HCT116 (cell line): ENCODE data around the gene IMMT. TPM values are rescaled to one million over a fixed set of nuclear protein-coding genes. Genes with fewer than 3 reads are reported as not detected.

Experiments used
- ATAC-seq: fragments of 200-7000 bp; cut with Tn5 transposase; 2 replicates; pipeline ENCODE4 v1.9.1; 2020; ENCODE audit warnings: mild to moderate bottlenecking, moderate library complexity
- BruUV-seq: library from RNA; stranded (reverse); fragments of 400-500 nt; replicated peaks from 2 replicates; lab custom pipeline; 2021; lab: Mats Ljungman, UMichigan
- CTCF ChIA-PET: fragments of 300-600 bp; sonication (Branson Sonifier 250); formaldehyde crosslinking; loops from one replicate; lab custom pipeline; 2021; ENCODE audit warnings: antibody characterized with exemption; lab: Charles Lee
- POLR2A ChIA-PET: fragments of 300-600, 350-600 bp; sonication (Branson Sonifier 250); formaldehyde crosslinking; loops from one replicate; lab custom pipeline; 2021; ENCODE audit warnings: antibody characterized with exemption; lab: Charles Lee
- RAD21 ChIA-PET, 2 experiments: fragments of 300-600 bp; sonication (Branson Sonifier 250); formaldehyde crosslinking; loops; one replicate each; lab custom pipeline; 2023; ENCODE audit warnings: low total read pairs in 2 of 2; ENCODE audit not compliant: uncharacterized antibody in 2 of 2, unreplicated experiment in 2 of 2, low non-redundant PET in 1 of 2; lab: Charles Lee
- DNase-seq: peaks from one replicate; pipeline ENCODE4 v3.0.0-alpha.2; 2010; ENCODE audit warnings: low read depth, low spot score
- H2AFZ ChIP-seq: fragments of 200-600 bp; shearing (Covaris generic), sonication (generic); 2 replicates; pipeline ENCODE4 v1.6.1; 2017; ENCODE audit warnings: low read depth, mixed run types, mixed read lengths, antibody characterized with exemption, low read length; ENCODE audit not compliant: poor library complexity, severe bottlenecking
- H3K27ac ChIP-seq: 2 replicates; pipeline ENCODE4 v1.5.1; 2012; ENCODE audit warnings: low read depth, low read length
- H3K27me3 ChIP-seq: fragments of 200-600 bp; sonication (generic); 2 replicates; pipeline ENCODE4 v1.6.1; 2016; ENCODE audit warnings: mixed run types, low read length, mixed read lengths; ENCODE audit not compliant: insufficient read depth
- H3K36me3 ChIP-seq, 2 experiments: fragments of 200-500 bp in 1 of 2; fragments of 200-600 bp in 1 of 2; sonication (Bioruptor generic) in 1 of 2; sonication (generic) in 1 of 2; 2 replicates each; pipeline versions ENCODE4 v1.5.1 to v1.6.1; 2014 to 2016; ENCODE audit warnings: low read length in 2 of 2, inconsistent platforms in 1 of 2, mixed read lengths in 1 of 2, mixed run types in 1 of 2; ENCODE audit not compliant: insufficient read depth in 2 of 2, control insufficient read depth in 1 of 2
- H3K4me1 ChIP-seq, 2 experiments: fragments of 200-600 bp in 1 of 2; sonication (generic) in 1 of 2; 2 replicates each; pipeline versions ENCODE4 v1.5.1 to v1.6.1; 2012 to 2017; ENCODE audit warnings: low read length in 2 of 2, inconsistent platforms in 1 of 2, mild to moderate bottlenecking in 1 of 2, mixed read lengths in 1 of 2, mixed run types in 1 of 2, moderate library complexity in 1 of 2; ENCODE audit not compliant: insufficient read depth in 2 of 2, control insufficient read depth in 1 of 2
- H3K4me2 ChIP-seq: fragments of 200-600 bp; sonication (generic); 2 replicates; pipeline ENCODE4 v1.6.1; 2017; ENCODE audit warnings: mixed run types, low read length, mixed read lengths
- H3K4me3 ChIP-seq, 2 experiments: fragments of 200-600 bp in 1 of 2; sonication (generic) in 1 of 2; replicated peaks in 1 of 2; 2 replicates each; pipeline ENCODE4 v1.5.1; 2011 to 2016; ENCODE audit warnings: low read length in 2 of 2, control low read depth in 1 of 2, low read depth in 1 of 2, mild to moderate bottlenecking in 1 of 2, mixed read lengths in 1 of 2, mixed run types in 1 of 2
- H3K79me2 ChIP-seq: fragments of 200-600 bp; sonication (generic); 2 replicates; pipeline ENCODE4 v1.6.1; 2017; ENCODE audit warnings: mild to moderate bottlenecking, mixed run types, low read length, moderate library complexity, mixed read lengths; ENCODE audit not compliant: insufficient read depth
- H3K9ac ChIP-seq: fragments of 200-600 bp; sonication (generic); 2 replicates; pipeline ENCODE4 v1.6.1; 2016; ENCODE audit warnings: low read length, mixed read lengths
- H3K9me2 ChIP-seq: fragments of 200-600 bp; sonication (generic), shearing (Covaris generic); 2 replicates; pipeline ENCODE4 v1.6.1; 2017; ENCODE audit warnings: mixed run types, mild to moderate bottlenecking, moderate library complexity; ENCODE audit not compliant: insufficient read depth
- H3K9me3 ChIP-seq, 2 experiments: fragments of 200-500 bp in 1 of 2; fragments of 200-600 bp in 1 of 2; sonication (Bioruptor generic) in 1 of 2; sonication (generic) in 1 of 2; 2 replicates each; pipeline ENCODE4 v1.6.1; 2014 to 2017; ENCODE audit warnings: low read length in 2 of 2, mixed read lengths in 2 of 2, inconsistent platforms in 1 of 2, low read depth in 1 of 2, mild to moderate bottlenecking in 1 of 2, mixed run types in 1 of 2, moderate library complexity in 1 of 2; ENCODE audit not compliant: control insufficient read depth in 1 of 2, insufficient read depth in 1 of 2
- H4K20me1 ChIP-seq: fragments of 200-600 bp; sonication (generic), shearing (Covaris generic); 2 replicates; pipeline ENCODE4 v1.6.1; 2017; ENCODE audit warnings: mixed run types, mild to moderate bottlenecking, moderate library complexity; ENCODE audit not compliant: insufficient read depth
- ATF3 ChIP-seq: IDR thresholded peaks from 2 replicates; pipeline ENCODE4 v1.6.1; 2012
- CBX3 ChIP-seq: IDR thresholded peaks from 2 replicates; pipeline ENCODE4 v1.6.1; 2012; ENCODE audit warnings: low read depth
- CEBPB ChIP-seq: IDR thresholded peaks from 2 replicates; pipeline ENCODE4 v1.6.1; 2012; ENCODE audit warnings: low read depth
- CTCF ChIP-seq, 3 experiments: fragments of 200-600 bp in 1 of 3; sonication (generic) in 1 of 3; IDR thresholded peaks in 2 of 3; conservative IDR thresholded peaks in 1 of 3; 2 replicates each; pipeline ENCODE4 v1.5.1; 2012 to 2017; ENCODE audit warnings: low read depth in 2 of 3, low read length in 2 of 3, antibody characterized with exemption in 1 of 3, borderline replicate concordance in 1 of 3, control low read depth in 1 of 3, mild to moderate bottlenecking in 1 of 3, mixed read lengths in 1 of 3, mixed run types in 1 of 3, moderate library complexity in 1 of 3; ENCODE audit not compliant: insufficient read depth in 1 of 3
- EGR1 ChIP-seq: IDR thresholded peaks from 2 replicates; pipeline ENCODE4 v1.6.1; 2012; ENCODE audit warnings: low read depth
- ELF1 ChIP-seq: IDR thresholded peaks from 2 replicates; pipeline ENCODE4 v1.6.1; 2012; ENCODE audit warnings: low read depth, borderline replicate concordance
- EZH2phosphoT487 ChIP-seq: fragments of 200-600 bp; IDR thresholded peaks from 2 replicates; pipeline ENCODE4 v1.6.1; 2018; ENCODE audit warnings: antibody characterized with exemption, borderline replicate concordance
- JUND ChIP-seq: IDR thresholded peaks from 2 replicates; pipeline ENCODE4 v1.6.1; 2012
- POLR2A ChIP-seq: IDR thresholded peaks from 2 replicates; pipeline ENCODE4 v1.7.0; 2011; ENCODE audit warnings: borderline replicate concordance; ENCODE audit not compliant: insufficient read depth, insufficient read length; ENCODE audit errors: extremely low read depth
- POLR2AphosphoS5 ChIP-seq: IDR thresholded peaks from 2 replicates; pipeline ENCODE4 v1.6.1; 2011; ENCODE audit warnings: mild to moderate bottlenecking, low read depth, low read length, moderate library complexity
- RAD21 ChIP-seq: IDR thresholded peaks from 2 replicates; pipeline ENCODE4 v1.6.1; 2012; ENCODE audit warnings: low read depth, mild to moderate bottlenecking
- REST ChIP-seq: IDR thresholded peaks from 2 replicates; pipeline ENCODE4 v1.6.1; 2012; ENCODE audit warnings: low read depth
- SIN3A ChIP-seq: IDR thresholded peaks from 2 replicates; pipeline ENCODE4 v1.6.1; 2012; ENCODE audit warnings: low read depth
- SRF ChIP-seq: IDR thresholded peaks from 2 replicates; pipeline ENCODE4 v1.6.1; 2012; ENCODE audit warnings: low read depth
- TCF7L2 ChIP-seq: IDR thresholded peaks from 2 replicates; pipeline ENCODE4 v1.7.0; 2011; ENCODE audit warnings: borderline replicate concordance, inconsistent platforms; ENCODE audit not compliant: insufficient read depth, insufficient read length; ENCODE audit errors: extremely low read depth
- YY1 ChIP-seq: IDR thresholded peaks from 2 replicates; pipeline ENCODE4 v1.6.1; 2011; ENCODE audit warnings: low read length, low read depth, moderate library complexity, mild to moderate bottlenecking; ENCODE audit not compliant: insufficient replicate concordance; ENCODE audit errors: extremely low read depth
- ZBTB33 ChIP-seq: IDR thresholded peaks from 2 replicates; pipeline ENCODE4 v1.6.1; 2011; ENCODE audit warnings: mild to moderate bottlenecking, low read length, moderate library complexity; ENCODE audit not compliant: insufficient replicate concordance; ENCODE audit errors: extremely low read depth
- ZFX ChIP-seq: fragments of 450-650 bp; IDR thresholded peaks from 2 replicates; pipeline ENCODE4 v1.6.1; 2017
- ZNF274 ChIP-seq: fragments of 200-500 bp; sonication (Bioruptor generic); IDR thresholded peaks from 2 replicates; pipeline ENCODE4 v1.6.1; 2014; ENCODE audit warnings: mild to moderate bottlenecking, low read depth, low read length, inconsistent platforms
- intact Hi-C: fragments of 100-400 bp; cut with micrococcal nuclease; formaldehyde crosslinking; loops from 2 replicates; pipeline ENCODE4 v1.10.0; 2022
- total RNA-seq: library from RNA; stranded (reverse); gene quantifications from one replicate; pipeline ENCODE4 v1.2.1, GENCODE V29; 2021; ENCODE audit not compliant: unreplicated experiment

Gene IMMT
- total RNA-seq, 1 experiment from 2014 or later = 125 TPM

- H3K4me1 ChIP-seq = no peaks in the 10 kb centered on the region; a peak in 1 of 4 replicates
- H4K20me1 ChIP-seq = no peaks in the 10 kb centered on the region
- H3K9me3 ChIP-seq = no peaks in the 10 kb centered on the region
- POLR2A ChIA-PET = interaction anchor here (0.6 kb wide), 1 partner anchor 37 kb away, joined by 7 read pairs; no protein-coding TSS in a partner anchor
- CTCF ChIA-PET = no interaction called here
- H3K4me3 ChIP-seq = no peak overlapping the region
- no peaks in the 10 kb centered on the region for H3K36me3 ChIP-seq
- H2AFZ ChIP-seq = no peak overlapping the region
- H3K27me3 ChIP-seq = no peaks in the 10 kb centered on the region
- RAD21 ChIA-PET = no interaction called here
- intact Hi-C loops = no loop called here
- H3K79me2 ChIP-seq = no peaks in the 10 kb centered on the region
- H3K27ac ChIP-seq = no peak overlapping the region
- H3K9me2 ChIP-seq = no peaks in the 10 kb centered on the region
- H3K4me2 ChIP-seq = no peak overlapping the region
- BruUV-seq = no TSS peak
- no peak for TF ChIP-seq ZFX
- no peak for TF ChIP-seq TCF7L2
- TF ChIP-seq SRF = no peak
- no peak for TF ChIP-seq POLR2A
- no peak for TF ChIP-seq ZNF274
- no peak for TF ChIP-seq EZH2phosphoT487
- TF ChIP-seq POLR2AphosphoS5 = no peak
- TF ChIP-seq ELF1 = no peak
- TF ChIP-seq REST = no peak
- TF ChIP-seq SIN3A = no peak
- TF ChIP-seq RAD21 = no peak
- TF ChIP-seq JUND = no peak
- TF ChIP-seq ATF3 = no peak
- no peak for TF ChIP-seq YY1
- TF ChIP-seq CEBPB = no peak
- TF ChIP-seq EGR1 = no peak
- no peak for TF ChIP-seq CBX3
- TF ChIP-seq ZBTB33 = no peak
- no peak for TF ChIP-seq CTCF (IDR thresholded peaks at IDR 0.05 in 2 of 3, conservative IDR thresholded peaks at IDR 0.05 in 1 of 3; ENCODE audit: borderline replicate concordance in 1 of 3, insufficient read depth in 1 of 3, low read depth in 2 of 3, low read length in 2 of 3)
- ATAC-seq = no peak
- H3K9ac ChIP-seq = no peak overlapping the region
- DNase-seq = no peak
Observed at GRCh38 chr2:86226070-86226469, 30.8 kb upstream of the IMMT start.
